Vagina (tissue), 2 donors: Measurements from ENCODE around the gene WWOX. TPM values are rescaled to one million over a fixed set of nuclear protein-coding genes. Genes with fewer than 3 reads are reported as not detected.
"Not testable (repeated sequence)": the region's sequence is repeated elsewhere in the genome, so short reads cannot be mapped to it uniquely, and the experiment has no call there.

ENCODE experiments used
- DNase-seq, 2 donors: peaks; one replicate each; pipeline ENCODE4 v3.0.0-alpha.2; 2017; ENCODE audit errors: extremely low spot score in 2 of 2
- H3K27ac ChIP-seq: fragments of 200-600 bp; sonication (generic); one replicate; pipeline ENCODE4 v1.5.1; 2019
- H3K27me3 ChIP-seq: fragments of 200-600 bp; sonication (generic); one replicate; pipeline ENCODE4 v1.5.1; 2019
- H3K36me3 ChIP-seq, 2 donors: fragments of 200-600 bp; sonication (generic); one replicate each; pipeline ENCODE4 v1.5.1; 2017 to 2019
- H3K4me1 ChIP-seq: fragments of 200-600 bp; sonication (generic); one replicate; pipeline ENCODE4 v1.5.1; 2019
- H3K4me3 ChIP-seq, 2 donors: fragments of 200-600 bp; sonication (generic); 1 replicate in 1 of 2; 2 replicates in 1 of 2; pipeline ENCODE4 v1.5.1; 2016 to 2019
- H3K9me3 ChIP-seq: fragments of 200-600 bp; sonication (generic); one replicate; pipeline ENCODE4 v1.5.1; 2019
- POLR2A ChIP-seq, 2 donors: fragments of 450-650 bp; IDR thresholded peaks; one replicate each; pipeline ENCODE4 v1.6.1; 2017; ENCODE audit warnings: antibody characterized with exemption in 2 of 2, mild to moderate bottlenecking in 2 of 2, moderate library complexity in 2 of 2
- POLR2AphosphoS5 ChIP-seq, 2 donors: sonication (generic); formaldehyde crosslinking; IDR thresholded peaks; one replicate each; pipeline ENCODE4 v1.9.0; 2017; ENCODE audit warnings: antibody characterized with exemption in 2 of 2, mild to moderate bottlenecking in 2 of 2, low read depth in 1 of 2; ENCODE audit not compliant: insufficient read depth in 1 of 2
- intact Hi-C: fragments of 100-400 bp; cut with DNase I; formaldehyde crosslinking; loops from one replicate; pipeline ENCODE4 v1.15.1; 2023
- total RNA-seq: library from RNA; depleted of rRNA; stranded (reverse); fragments of >200 nt; gene quantifications from one replicate; pipeline ENCODE4 v1.2.3, GENCODE V29; 2016
- TF ChIP-seq, protein P1 (sequence below), 3 experiments: fragments of 450-650 bp in 2 of 3; fragments of 200-600 bp in 1 of 3; sonication (generic) in 1 of 3; IDR thresholded peaks; one replicate each; pipeline ENCODE4 v1.5.1; 2017 to 2019; ENCODE audit warnings: antibody characterized with exemption in 3 of 3, mild to moderate bottlenecking in 2 of 3, moderate library complexity in 2 of 3

WWOX gene
- total RNA-seq, 1 donor from 2014 or later: 33.1 TPM

DNA sequence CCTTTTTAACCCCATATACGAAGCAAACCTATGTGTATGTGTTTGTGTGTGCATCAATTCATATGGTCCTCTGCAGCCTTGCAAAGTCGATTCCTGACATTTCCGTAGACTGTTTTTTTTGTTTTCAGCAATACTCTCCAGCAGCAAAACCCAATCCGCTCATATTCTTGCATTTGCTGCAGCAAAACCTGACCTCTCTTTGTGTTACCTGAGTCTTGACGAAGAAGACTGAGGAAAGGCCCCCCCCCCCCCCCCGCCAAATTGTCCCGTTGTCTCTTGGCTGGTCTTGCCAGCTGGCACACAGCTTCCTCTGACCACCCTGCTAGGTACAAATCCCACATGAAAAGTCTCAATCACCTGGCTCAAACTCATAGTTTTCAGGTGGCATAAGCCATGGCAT, 494.7 kb downstream of the WWOX start:
- Histone ChIP-seq H3K4me1 (no peaks in the 10 kb centered on the region), H3K9me3 (no peaks in the 10 kb centered on the region), H3K27ac (no peak overlapping the region), H3K27me3 (no peaks in the 10 kb centered on the region), H3K4me3 (no peak overlapping the region), H3K36me3 (no peaks in the 10 kb centered on the region)
- TF ChIP-seq POLR2AphosphoS5 (IDR thresholded peaks at IDR 0.05; ENCODE audit: insufficient read depth in 1 of 2, low read depth in 1 of 2) (no peak), POLR2A (IDR thresholded peaks at IDR 0.05) (no peak)
- TF ChIP-seq, protein P1, sequence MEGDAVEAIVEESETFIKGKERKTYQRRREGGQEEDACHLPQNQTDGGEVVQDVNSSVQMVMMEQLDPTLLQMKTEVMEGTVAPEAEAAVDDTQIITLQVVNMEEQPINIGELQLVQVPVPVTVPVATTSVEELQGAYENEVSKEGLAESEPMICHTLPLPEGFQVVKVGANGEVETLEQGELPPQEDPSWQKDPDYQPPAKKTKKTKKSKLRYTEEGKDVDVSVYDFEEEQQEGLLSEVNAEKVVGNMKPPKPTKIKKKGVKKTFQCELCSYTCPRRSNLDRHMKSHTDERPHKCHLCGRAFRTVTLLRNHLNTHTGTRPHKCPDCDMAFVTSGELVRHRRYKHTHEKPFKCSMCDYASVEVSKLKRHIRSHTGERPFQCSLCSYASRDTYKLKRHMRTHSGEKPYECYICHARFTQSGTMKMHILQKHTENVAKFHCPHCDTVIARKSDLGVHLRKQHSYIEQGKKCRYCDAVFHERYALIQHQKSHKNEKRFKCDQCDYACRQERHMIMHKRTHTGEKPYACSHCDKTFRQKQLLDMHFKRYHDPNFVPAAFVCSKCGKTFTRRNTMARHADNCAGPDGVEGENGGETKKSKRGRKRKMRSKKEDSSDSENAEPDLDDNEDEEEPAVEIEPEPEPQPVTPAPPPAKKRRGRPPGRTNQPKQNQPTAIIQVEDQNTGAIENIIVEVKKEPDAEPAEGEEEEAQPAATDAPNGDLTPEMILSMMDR (IDR thresholded peaks at IDR 0.05): no peak
- peak in 1 of 2 donors; percentile 56 for DNase-seq
- intact Hi-C loops: no loop called here

DNA sequence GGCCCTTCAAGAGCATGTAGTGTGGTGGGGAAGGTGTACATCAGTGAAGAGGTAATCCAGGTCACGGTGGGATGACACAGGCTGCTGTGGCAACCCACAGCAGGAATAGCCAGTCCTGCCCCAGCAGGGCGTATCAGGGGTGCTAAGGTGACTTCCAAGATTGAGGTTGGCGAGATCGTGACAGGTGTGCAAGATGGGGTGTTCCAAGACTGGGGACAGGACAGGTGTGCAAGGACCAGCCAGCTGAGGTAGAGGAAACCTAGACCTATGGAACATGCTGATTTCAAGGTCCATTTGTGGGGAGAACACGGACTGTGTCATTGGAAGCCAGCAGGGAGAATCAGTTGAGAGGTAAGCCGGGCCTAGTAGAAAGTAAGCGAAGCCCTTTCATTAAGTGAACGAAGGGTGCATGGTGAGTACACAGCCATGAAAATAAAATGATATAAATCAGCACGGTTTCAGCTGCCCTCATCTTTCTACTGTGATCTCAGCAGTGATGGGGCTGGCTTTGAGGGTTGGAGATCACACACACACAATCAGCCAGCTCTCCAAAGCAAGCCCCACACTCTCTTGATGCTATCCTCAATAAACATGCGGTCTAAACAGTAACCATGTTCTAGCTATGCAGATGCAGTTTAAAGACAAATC, 497.0 kb downstream of the WWOX start:
- Histone ChIP-seq H3K27me3 (no peaks in the 10 kb centered on the region), H3K4me3 (no peak overlapping the region), H3K4me1 (no peaks in the 10 kb centered on the region), H3K36me3 (no peaks in the 10 kb centered on the region), H3K9me3 (no peaks in the 10 kb centered on the region), H3K27ac (no peak overlapping the region)
- TF ChIP-seq, protein P1 (IDR thresholded peaks at IDR 0.05): no peak
- TF ChIP-seq POLR2AphosphoS5 (IDR thresholded peaks at IDR 0.05; ENCODE audit: insufficient read depth in 1 of 2, low read depth in 1 of 2) (no peak), POLR2A (IDR thresholded peaks at IDR 0.05) (no peak)
- intact Hi-C loops: no loop called here
- DNase-seq: peak in 1 of 2 donors; percentile 85

DNA sequence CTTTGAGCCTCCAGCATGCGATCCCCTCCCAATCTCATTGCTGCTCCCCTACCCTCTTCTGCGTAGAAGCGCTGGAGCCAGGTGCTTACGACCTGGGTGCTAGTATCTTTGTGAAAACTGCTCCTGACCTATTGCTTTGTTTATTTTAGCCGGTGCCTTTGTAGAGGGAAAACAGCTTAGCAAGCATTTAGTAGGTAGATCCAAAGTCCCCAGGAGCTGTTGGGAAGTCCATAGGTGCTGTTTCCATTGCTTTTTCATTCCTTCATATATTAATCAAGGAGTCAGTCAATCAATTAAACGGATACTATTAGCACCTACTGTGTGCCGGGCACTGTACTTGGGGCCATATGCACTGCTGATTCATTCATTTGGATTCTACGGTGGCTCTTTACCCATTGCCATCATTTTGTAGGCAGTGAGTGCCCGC, 497.6 kb downstream of the WWOX start:
- Histone ChIP-seq H3K4me3 (no peak overlapping the region), H3K27ac (no peak overlapping the region), H3K9me3 (no peaks in the 10 kb centered on the region), H3K36me3 (no peaks in the 10 kb centered on the region), H3K27me3 (no peaks in the 10 kb centered on the region), H3K4me1 (no peaks in the 10 kb centered on the region)
- DNase-seq: peak in 1 of 2 donors; percentile 37
- intact Hi-C loops: no loop called here
- TF ChIP-seq POLR2A (IDR thresholded peaks at IDR 0.05) (no peak), POLR2AphosphoS5 (IDR thresholded peaks at IDR 0.05; ENCODE audit: insufficient read depth in 1 of 2, low read depth in 1 of 2) (no peak)
- TF ChIP-seq, protein P1 (IDR thresholded peaks at IDR 0.05): no peak

DNA sequence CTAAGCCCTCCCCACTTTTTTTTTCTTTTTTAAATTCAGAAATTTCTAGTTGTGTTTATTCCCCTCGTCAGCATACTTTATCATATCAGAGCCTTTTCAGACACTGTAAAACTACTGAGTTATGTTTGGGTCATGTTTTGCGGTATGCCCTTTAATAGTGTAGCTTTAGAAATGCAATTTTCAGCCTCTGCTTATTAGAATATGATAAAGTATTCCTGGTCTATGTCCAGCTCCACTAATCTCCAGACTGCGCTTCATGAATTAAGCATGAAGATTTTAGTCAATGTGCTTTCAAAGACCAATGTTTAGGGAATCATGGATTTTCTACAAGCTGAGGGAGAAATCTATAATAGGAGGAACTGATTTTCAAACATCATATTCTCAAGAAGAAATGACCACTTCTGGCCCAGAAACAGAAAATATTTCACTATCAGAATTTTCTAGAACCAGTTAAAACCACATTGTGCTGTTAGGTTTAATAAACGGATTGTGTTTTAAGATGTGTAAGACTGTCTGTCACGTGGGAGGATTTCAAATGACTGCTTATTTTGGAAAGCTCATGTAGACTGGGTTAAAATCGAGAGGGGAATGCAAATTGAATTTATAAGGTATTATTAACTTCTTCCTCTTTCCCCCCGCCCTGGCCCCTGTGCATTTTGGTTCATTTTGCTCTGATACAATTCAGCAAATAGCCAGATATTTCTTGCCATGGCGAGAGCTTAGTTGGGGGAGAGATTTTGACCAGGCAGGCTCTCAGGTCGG, 498.5 kb downstream of the WWOX start:
- TF ChIP-seq POLR2A (IDR thresholded peaks at IDR 0.05): no peak
- TF ChIP-seq, protein P1 (IDR thresholded peaks at IDR 0.05): no peak
- no peak for TF ChIP-seq POLR2AphosphoS5 (IDR thresholded peaks at IDR 0.05; ENCODE audit: insufficient read depth in 1 of 2, low read depth in 1 of 2)
- Histone ChIP-seq H3K27ac (no peak overlapping the region), H3K27me3 (no peaks in the 10 kb centered on the region), H3K4me3 (no peak overlapping the region), H3K9me3 (no peaks in the 10 kb centered on the region), H3K36me3 (no peaks in the 10 kb centered on the region), H3K4me1 (no peaks in the 10 kb centered on the region)
- DNase-seq: no peak
- intact Hi-C loops: no loop called here

DNA sequence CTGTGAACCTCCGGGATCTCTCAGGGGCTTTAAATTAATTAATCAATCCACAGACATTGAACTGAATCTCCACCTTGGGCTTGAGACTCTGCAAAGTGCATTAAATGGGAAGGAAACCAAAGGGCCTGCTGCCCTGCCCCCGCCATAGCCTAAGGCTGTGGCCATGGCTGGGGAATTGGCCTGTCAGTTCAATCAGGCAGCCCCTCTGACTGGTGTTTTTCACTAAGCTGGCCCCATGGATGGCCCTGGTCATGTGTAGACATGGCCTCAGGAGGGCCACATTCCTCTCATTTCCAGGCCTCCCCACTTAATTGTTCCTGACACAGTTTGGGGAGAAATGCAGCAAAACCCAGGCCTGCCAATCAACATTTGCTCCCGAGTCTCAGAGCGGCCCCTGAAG, 499.8 kb downstream of the WWOX start:
- TF ChIP-seq POLR2AphosphoS5 (IDR thresholded peaks at IDR 0.05; ENCODE audit: insufficient read depth in 1 of 2, low read depth in 1 of 2) (no peak), POLR2A (IDR thresholded peaks at IDR 0.05) (no peak)
- TF ChIP-seq, protein P1 (IDR thresholded peaks at IDR 0.05): no peak

DNA sequence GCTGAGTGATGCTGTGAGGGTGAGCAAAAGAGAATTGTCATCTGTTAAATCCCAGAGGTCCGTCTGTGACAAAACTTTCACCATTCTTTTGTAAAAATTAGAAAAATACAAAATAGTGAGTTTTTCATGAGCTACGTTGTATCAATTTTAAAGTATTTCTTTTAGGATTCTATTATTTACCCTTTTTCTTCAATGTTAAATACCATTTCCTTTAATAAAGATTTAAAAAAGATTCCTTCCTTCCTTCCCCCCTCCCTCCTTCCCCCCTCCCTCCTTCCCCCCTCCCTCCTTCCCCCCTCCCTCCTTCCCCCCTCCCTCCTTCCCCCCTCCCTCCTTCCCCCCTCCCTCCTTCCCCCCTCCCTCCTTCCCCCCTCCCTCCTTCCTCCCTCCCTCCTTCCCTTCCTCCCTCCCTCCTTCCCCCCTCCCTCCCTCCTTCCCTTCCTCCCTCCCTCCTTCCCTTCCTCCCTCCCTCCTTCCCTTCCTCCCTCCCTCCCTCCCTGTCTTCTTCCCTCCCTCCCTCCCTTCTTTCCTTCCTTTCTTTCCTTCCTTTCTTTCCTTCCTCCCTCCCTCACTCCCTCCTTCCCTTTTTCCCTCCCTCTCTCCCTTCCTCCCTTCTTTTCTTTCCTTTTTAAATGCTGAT, 505.1 kb downstream of the WWOX start:
- DNase-seq, H3K27me3 ChIP-seq, H3K4me3 ChIP-seq, intact Hi-C loops, H3K9me3 ChIP-seq, H3K36me3 ChIP-seq: not testable (repeated sequence)
- Histone ChIP-seq H3K27ac (peak overlapping the region; percentile 20), H3K4me1 (peaks cover 11% of the 10 kb centered on the region)

More for the DNA sequence above, 499.8 kb downstream of the WWOX start:
- Histone ChIP-seq H3K27me3 (no peaks in the 10 kb centered on the region), H3K36me3 (no peaks in the 10 kb centered on the region), H3K27ac (no peak overlapping the region), H3K4me3 (no peak overlapping the region), H3K9me3 (no peaks in the 10 kb centered on the region), H3K4me1 (no peaks in the 10 kb centered on the region)
- no peak for DNase-seq
- intact Hi-C loops: no loop called here
